GM21381 (cell line): ENCODE data around the gene ACBD5.
A peak's percentile ranks its signal among the peaks of the same experiment; 100 is the strongest.
"Not testable (repeated sequence)": the region's sequence is repeated elsewhere in the genome, so short reads cannot be mapped to it uniquely, and the experiment has no call there.

Experiments
- ATAC-seq: cut with Tn5 transposase; IDR thresholded peaks from one replicate; pipeline ENCODE4 v1.9.1; 2021; ENCODE audit warnings: mild to moderate bottlenecking, moderate library complexity; ENCODE audit not compliant: unreplicated experiment

ACBD5 gene

DNA sequence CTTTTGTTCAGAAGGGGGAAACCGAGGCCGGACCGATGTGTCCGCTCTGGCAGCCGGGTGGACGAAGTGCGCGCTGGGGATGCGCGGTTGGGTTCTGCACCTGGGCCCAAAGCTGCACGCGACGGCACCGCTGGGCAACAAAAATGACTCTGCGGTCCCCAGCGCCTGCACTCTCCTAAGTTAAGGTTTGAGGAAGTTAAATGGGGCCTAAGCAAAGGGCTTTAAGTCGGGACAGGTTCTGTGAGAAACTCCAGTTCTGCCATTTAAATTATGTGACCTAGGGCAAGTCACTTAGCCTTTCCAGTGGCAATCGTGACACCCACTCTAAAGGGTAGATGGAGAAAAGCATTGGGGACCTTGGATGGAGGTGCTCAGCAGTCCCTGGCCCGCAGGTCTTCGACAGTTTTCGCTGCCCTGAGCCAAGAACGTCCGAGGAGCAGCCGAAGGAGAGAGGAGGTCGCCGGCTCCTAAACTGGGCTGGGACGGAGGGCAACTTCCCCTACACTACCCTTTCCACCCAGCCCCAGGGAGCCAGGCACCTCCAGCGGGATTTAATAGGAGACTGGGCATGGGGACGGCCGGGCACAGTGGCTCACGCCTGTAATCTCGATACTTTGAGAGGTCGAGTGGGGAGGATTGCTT is 534 bp upstream of the ACBD5 start:
- peak; percentile 9 for ATAC-seq

DNA sequence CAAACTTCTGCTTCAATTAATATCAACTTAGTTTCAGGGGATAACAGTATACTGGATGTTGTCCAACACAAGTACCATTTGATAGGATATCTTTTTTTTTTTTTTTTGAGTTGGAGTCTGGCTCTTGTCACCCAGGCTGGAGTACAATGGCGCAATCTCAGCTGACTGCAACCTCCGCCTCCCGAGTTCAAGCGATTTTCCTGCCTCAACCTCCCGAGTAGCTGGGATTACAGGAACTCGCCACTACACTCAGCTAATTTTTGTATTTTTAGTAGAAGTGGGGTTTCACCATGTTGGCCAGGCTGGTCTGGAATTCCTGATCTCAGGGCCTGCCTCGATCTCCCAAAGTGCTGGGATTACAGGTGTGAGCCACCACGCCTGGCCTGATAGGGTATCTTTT is 3.1 kb downstream of the ACBD5 start:
- ATAC-seq = not testable (repeated sequence)

DNA sequence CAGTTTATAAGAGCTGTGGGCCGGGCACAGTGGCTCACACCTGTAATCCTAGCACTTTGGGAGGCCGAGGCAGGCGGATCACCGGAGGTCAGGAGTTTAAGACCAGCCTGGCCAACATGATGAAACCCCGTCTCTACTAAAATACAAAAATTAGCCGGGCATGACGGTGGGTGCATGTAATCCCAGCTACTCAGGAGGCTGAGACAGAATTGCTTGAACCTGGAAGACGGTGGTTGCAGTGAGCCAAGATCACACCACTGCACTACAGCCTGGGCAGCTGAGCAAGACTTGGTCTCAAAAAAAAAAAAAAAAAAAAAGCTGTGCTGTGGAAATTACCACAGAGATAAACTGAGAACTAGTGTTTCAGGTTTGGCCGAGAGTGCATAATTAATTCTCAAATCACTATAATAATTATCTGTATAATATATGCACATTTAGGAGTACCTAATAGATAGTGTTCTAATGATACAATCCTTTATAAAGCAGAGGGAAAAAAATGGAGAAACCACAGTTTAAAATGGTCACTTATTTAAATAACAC is 3.9 kb downstream of the ACBD5 start:
- ATAC-seq = not testable (repeated sequence)

DNA sequence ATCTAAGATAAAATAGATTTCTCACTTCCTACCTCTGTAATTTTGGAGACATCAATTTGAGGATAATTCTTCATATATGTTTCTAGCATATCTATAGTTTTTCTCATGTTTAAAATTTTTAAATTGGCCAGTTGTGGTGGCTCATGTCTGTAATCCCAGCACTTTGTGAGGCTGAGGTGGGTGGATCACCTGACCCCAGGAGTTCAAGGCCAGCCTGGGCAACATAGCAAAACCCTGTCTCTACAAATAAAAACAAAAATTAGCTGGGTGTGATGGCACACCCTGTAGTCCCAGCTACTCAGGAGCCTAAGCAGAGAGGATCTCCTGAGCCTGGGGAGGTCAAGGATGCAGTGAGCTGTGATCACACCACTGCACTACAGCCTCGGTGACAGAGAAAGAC is 4.9 kb downstream of the ACBD5 start:
- ATAC-seq = no peak

DNA sequence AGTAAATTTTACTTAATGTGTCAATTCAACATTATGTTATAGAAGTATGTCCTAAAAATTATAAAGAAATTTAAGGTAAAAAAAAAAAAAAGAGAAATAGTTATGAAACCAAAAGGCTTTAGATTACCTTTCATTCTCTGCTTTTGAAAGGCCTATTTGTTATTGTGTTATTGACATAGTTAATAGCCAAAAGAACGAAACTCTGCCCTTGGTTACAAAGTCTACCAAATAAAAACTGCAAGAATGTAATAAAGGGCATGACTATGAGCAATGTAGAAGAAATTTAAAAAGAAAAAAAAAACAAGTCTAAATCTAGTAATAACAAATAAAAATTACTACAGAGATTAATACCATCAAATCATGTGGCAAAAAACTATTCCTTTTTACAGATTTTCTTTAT is 10.6 kb downstream of the ACBD5 start:
- ATAC-seq = no peak

DNA sequence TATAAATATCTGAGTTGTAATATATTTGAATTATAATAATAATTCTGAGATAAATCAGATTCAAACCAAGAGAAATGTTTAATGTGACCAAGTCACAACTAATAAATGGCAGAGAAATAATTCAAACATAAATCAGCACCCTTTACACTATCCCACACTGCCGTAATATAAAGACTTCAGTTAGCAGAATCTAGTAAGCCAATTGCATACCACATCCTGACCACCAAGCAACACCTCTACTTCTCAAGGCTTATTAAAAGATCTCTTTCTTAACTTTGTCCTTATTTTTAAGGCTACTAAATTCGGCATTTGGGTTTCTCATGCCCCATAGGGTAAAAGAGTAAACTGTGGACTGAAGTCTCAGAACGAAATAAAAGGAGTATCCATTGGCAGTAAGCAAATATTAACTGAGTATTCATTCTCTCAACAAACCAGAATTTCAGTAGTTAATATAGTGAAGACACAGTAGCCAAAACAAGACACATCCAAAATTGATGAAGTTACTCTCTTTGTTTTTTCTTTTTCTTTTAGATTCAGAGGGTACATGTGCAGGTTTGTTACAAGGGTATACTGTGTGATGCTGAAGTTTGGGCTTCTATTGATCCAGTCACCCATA is 14.8 kb downstream of the ACBD5 start:
- peak; percentile 65 for ATAC-seq

DNA sequence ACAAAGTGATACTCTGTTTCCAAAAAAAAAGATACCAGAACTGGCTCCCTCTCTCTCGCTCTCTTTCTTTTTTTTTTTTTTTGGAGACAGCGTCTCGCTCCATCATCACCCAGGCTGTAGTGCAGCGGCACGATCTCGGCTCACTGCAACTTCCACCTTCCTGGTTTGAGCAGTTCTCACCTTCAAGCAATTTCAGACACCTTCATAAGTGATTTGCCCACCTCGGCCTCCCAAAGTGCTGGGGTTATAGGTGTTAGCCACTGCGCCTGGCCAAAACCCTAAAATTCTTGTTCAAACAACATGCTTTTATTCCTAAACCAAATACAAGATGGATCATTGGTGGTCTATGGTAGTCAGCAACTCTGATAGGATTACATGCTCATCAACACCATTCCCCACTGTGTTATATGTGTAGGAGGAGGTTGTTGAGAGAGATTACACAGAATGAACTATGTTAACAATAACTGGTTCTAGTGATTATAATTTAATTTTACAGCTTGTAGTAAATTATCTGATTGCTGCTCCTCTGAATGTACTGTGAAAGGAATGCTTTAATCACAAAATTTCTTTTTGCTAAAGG is 15.5 kb downstream of the ACBD5 start:
- ATAC-seq = no peak

DNA sequence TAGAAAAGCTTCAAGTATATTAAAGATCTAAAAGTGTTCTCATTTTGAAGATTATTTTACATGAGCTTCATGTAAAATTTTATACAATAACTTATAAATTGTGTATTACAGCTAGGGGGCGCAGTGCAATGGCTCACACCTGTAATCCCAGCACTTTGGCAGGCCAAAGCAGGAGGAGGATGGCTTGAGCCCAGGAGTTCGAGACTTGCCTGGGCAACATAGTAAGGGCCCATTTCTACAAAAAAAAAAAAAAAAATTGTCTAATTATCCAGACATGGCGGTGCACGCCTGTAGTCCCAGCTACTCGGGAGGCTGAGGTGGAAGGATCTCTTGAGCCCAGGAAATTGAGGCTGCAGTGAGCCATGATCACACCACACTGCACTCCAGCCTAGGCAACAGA is 16.6 kb downstream of the ACBD5 start:
- ATAC-seq = no peak

DNA sequence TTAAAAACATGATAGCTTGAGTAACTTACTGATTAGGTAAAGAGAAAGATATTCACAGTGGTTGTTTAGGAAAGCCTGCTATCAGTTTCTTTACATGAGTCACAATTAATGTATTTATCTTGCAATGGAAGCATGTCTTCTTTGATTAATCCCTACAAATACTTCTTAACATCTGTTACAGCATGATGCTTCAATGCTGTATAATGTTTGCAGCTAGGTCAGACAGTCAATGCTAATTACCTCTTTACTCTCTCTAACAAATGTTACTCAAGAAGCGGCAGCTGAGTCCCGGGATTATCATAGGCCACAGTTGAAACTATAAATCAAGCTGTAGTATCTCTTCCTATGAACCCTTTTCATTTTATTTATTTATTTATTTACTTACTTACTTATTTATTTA is 33.2 kb downstream of the ACBD5 start:
- ATAC-seq = no peak

DNA sequence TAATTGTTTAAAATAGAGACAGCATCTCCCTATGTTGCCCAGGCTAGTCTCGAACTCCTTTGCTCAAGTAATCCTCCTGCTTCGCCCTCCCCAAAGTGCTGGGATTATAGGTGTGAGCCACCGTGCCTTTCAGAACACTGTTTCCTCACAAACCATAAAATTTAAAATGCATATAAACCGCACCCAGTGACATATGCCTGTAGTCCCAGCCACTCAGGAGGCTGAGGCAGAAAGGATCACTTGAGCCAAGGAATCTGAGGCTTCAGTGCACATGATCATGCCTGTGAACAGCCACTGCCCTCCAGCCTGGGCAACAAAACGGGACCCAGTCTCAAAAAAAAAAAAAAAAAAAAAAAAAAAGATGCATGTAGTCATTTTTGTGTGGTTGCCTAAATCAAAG is 36.8 kb downstream of the ACBD5 start:
- no peak for ATAC-seq

DNA sequence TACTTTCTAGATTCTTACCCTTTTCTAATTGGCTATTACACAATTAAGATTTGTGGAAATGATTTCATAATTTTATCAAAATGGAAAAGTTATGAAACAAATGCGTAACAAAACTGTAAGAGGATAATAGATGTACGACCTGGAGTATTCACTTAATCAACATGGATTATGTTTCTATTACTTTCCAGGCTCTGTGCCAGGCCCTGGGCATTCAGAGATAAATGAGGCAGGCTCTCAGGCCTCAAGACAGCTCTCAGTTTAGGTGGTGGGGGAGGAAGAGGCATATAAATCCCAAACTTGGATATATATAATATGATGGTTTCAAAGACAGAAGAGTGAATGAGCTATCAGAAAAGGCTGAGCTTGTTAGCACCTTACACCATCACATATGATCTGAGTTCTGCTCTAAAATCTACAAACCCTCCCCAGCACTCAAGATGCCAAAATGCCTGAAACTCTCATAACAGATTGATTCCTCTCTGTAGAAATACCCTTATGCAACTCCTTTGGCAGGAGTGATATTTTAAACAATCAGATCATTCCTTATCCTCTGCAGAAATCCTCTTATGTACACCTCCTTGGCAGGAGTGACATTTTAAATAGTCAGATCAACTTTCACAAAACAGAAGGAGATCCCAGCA is 42.5 kb downstream of the ACBD5 start:
- ATAC-seq = no peak

DNA sequence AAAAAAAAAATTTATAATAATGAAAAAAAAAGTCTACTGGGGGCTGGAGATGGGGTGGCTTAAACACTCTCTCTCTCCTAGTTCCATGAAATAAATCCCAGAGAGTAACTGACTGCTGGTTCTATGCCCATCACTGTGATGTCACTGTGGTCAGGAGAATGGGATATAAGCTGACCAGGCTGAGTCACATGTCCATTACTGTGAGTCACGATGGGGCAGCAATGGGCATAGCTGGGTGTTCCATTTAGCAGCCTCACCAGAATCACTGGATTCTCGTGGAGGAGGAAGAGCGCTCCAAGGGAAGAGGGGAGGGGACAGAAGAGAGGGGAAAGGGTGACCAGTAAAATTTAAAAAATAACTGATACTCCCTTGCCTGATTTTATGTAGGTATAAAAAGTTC is 48.3 kb downstream of the ACBD5 start:
- no peak for ATAC-seq

DNA sequence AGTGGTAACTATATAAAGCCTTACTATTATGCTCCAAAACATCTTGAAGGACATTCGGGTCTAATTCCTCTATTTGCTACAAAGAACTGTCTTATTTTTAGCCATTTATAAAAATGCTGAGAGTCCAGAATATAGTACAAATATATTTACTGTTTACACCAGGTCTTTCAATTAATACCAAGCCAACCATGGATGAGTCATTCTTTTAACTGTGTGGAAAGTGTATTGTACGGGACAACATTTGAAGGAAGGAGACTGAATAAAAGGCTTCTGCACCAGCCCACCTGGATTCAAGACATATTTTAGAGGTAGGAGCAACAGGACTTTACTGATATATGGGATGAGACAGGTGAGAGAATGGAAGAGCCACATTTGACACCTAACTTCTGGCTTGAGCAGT is 50.1 kb downstream of the ACBD5 start:
- ATAC-seq = no peak

DNA sequence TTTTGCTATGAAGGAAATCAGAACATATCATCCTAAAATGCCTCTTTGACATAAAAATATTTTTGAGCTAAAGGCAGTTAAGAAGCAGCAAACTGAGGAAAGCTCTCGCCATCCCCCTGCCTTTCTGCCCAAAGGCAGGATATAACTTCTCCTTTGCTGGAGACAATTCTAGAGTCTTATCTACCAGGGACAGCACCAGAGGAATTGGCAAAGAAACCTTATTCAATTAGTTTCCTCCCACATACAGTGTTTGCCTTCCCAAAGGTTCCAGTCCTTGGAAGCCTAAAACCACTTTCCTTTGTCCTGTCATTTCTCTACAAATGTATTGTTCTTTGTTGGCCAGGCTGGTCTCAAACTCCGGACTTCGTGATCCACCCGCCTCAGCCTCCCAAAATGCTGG is 51.7 kb downstream of the ACBD5 start:
- ATAC-seq = no peak

DNA sequence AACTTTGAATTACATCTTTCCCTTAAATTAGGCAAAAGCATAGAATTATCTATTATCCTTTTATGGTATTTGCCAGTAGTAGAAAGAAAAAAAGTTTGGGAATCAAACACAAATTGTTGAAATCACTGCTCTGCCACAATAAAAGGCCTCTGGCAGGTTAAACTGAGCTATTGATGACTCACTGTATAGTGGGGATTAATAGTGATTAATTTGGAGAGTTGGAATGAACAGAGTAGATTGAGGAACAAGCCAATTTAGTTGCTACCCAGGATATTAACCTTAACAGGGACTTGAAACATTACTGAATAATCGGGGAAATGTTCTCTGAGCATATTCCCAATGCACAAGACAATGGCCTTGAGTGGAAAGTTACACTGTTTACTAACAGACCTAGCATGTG is 52.3 kb downstream of the ACBD5 start:
- no peak for ATAC-seq

DNA sequence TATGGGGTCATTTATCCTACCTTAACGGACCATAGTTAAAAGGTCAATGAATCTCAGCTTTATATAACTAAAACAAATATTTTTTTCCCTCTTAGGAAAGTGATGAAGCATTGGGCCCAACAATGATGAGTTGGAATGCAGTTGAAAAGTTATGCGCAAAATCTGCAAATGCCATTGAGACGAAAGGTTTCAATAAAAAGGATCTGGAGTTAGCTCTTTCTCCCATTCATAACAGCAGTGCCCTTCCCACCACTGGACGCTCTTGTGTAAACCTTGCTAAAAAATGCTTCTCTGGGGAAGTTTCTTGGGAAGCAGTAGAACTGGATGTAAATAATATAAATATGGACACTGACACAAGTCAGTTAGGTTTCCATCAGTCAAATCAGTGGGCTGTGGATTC is 70.7 kb downstream of the ACBD5 start:
- ATAC-seq = no peak

DNA sequence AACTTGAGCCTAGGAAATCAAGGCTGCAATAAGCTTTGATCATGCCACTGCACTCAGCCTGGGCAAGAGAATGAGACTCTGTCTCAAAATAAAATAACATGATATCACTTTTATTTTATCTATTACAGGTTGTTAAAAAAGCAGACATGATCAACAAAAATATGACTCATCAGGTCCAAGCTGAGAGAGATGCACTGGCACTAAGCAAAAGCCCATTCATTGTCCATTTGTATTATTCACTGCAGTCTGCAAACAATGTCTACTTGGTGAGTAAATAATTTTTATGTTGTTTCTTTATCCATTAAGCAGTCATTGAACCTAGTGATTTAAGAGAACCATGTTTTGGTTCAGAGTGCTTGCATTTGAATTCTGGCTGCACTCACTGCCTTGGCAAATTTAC is 82.2 kb downstream of the ACBD5 start:
- ATAC-seq = no peak

DNA sequence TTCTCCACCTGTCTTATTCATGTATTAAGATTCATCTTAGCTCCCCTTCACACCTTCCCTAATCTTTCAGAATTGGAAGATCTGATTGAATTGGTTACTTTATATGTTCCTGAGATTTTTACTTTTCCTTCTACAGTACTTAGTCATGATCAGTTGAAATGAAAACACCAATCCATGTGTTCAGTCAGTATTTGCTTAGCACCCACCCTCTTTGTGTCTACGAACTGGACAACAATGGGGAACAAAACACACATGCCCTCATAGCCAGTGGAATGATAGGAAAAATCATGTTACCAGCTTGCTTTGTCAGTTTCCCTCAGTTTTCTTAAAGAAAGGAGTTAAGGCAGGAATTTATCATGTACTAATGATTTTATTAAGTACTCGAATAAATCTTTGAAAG is 83.4 kb downstream of the ACBD5 start:
- no peak for ATAC-seq

DNA sequence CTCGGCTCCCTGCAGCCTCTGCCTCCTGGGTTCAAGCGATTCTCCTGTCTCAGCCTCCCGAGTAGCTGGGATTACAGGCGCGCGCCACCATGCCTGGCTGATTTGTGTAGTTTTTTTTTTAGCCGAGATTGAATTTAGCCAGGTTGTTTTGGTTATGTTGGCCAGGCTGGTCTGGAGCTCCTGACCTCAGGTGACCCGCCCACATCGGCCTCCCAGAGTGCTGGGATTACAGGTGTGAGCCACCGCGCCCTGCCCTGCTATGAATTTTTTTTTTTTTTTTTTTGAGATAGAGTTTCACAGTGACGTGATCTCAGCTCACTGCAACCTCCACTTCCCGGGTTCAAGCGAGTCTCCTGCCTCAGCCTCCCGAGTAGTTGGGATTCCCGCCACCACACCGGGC is 84.0 kb downstream of the ACBD5 start:
- not testable (repeated sequence) for ATAC-seq

DNA sequence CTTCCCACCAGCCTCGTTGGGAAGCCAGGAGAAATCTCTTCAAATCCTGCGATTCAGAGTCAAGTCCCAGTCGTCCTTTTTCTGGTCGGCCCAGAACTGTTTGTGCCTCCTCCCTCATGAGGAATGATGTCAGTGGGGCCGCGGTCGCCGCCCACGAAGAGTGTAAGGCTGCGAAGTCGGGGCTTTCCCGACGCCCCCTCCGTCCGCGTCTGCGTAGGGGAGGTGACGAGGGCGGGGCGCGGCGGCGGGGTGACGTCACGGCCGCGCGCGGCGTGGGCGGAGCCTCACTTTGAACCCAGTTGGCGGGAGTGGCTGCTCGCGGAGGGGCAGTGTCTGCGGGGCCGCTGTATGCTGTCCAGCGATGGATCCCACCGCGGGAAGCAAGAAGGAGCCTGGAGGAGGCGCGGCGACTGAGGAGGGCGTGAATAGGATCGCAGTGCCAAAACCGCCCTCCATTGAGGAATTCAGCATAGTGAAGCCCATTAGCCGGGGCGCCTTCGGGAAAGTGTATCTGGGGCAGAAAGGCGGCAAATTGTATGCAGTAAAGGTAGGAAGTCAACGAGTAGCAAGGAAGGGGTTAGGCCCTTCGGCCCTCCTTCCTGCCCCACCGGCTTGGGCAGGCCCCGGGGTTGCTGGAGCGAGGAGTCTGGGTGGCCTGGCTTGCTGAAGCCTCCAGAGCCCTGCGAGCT is 85.4 kb downstream of the ACBD5 start, which contains the start of gene MASTL:
Gene MASTL, plus strand, starts transcription at position 287 of the 689 bp plus-strand sequence. Its CDS starts 75 bp downstream, at position 362.
- ATAC-seq = peak; percentile 75

DNA sequence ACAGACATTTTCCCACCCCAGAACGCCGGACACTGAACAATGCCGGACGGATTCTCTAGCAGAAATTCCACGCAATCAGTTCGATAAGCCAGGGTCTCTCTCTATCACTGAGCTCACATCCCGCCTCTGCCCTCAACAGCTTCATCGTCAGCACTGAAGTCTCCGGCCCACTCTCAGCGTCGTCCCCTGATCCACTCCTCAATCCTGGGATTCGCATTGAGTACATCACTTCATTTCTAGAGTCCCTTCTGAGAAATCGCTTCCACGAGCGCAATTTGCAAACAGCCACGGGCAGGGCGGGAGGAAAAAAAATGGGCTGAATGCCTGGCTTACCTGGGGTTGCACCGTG is 86.8 kb downstream of the ACBD5 start:
- ATAC-seq = peak; percentile 5
